K562 (cell line): ENCODE data around the gene SEPTIN14. TPM values are rescaled to one million over a fixed set of nuclear protein-coding genes. Genes with fewer than 3 reads are reported as not detected.

Experiments
- ATAC-seq: fragments of 200-7000 bp; cut with Tn5 transposase; 3 replicates; pipeline ENCODE4 v1.9.1; 2020; ENCODE audit warnings: moderate library complexity
- BruUV-seq: library from RNA; stranded (reverse); fragments of 400-500 nt; replicated peaks from 2 replicates; lab custom pipeline; 2021; lab: Mats Ljungman, UMichigan
- CTCF ChIA-PET: fragments of 300-600 bp; formaldehyde crosslinking; extraction: SDS; loops from one replicate; lab custom pipeline; 2021; ENCODE audit warnings: low intra/inter-chr PET ratio; lab: Yijun Ruan, JAX
- POLR2A ChIA-PET: fragments of 300-600, 350-650 bp; sonication (Branson Sonifier 250); formaldehyde crosslinking; extraction: SDS; loops from one replicate; lab custom pipeline; 2021; ENCODE audit warnings: antibody characterized with exemption, inconsistent platforms; lab: Yijun Ruan, JAX
- DNase-seq, 4 experiments: peaks; one replicate each; pipeline versions ENCODE4 v3.0.0 to v3.0.0-alpha.2; 2011 to 2018; ENCODE audit warnings: low spot score in 3 of 4, mixed read lengths in 3 of 4; ENCODE audit errors: extremely low read depth in 1 of 4
- FAIRE-seq: peaks from 2 replicates; lab custom pipeline; 2011; peaks lifted over from hg19 to GRCh38; lab: Jason Lieb, UNC
- H2AFZ ChIP-seq: 2 replicates; pipeline ENCODE4 v1.6.0; 2011; ENCODE audit warnings: low read depth, low read length, control low read depth, inconsistent platforms
- H3K27ac ChIP-seq: fragments of 200-600 bp; 3 replicates; pipeline ENCODE4 v1.8.0; 2011; ENCODE audit warnings: low read depth, mild to moderate bottlenecking, control low read depth, inconsistent platforms, low read length, moderate library complexity, mixed read lengths; ENCODE audit errors: extremely low read depth
- H3K27me3 ChIP-seq, 2 experiments: fragments of 300-600 bp in 1 of 2; 2 replicates in 1 of 2; 3 replicates in 1 of 2; pipeline versions ENCODE4 v1.6.0 to v1.8.0; 2011; ENCODE audit warnings: inconsistent platforms in 2 of 2, low read length in 2 of 2, mild to moderate bottlenecking in 1 of 2, mixed read lengths in 1 of 2, moderate library complexity in 1 of 2; ENCODE audit not compliant: control insufficient read depth in 2 of 2, insufficient read depth in 2 of 2
- H3K36me3 ChIP-seq: fragments of 300-600 bp; 3 replicates; pipeline ENCODE4 v1.8.0; 2011; ENCODE audit warnings: mild to moderate bottlenecking, low read length, inconsistent platforms; ENCODE audit not compliant: control insufficient read depth, insufficient read depth
- H3K4me1 ChIP-seq, 2 experiments: fragments of 200-600 bp in 1 of 2; replicated peaks in 1 of 2; 2 replicates in 1 of 2; 3 replicates in 1 of 2; pipeline versions ENCODE4 v1.5.1 to v1.8.0; 2011; ENCODE audit warnings: inconsistent platforms in 2 of 2, low read length in 2 of 2, mild to moderate bottlenecking in 1 of 2, mixed read lengths in 1 of 2, moderate library complexity in 1 of 2; ENCODE audit not compliant: control insufficient read depth in 2 of 2, insufficient read depth in 2 of 2
- H3K4me2 ChIP-seq: 2 replicates; pipeline ENCODE4 v1.6.1; 2011; ENCODE audit warnings: low read length, control low read depth, inconsistent platforms, mixed read lengths; ENCODE audit not compliant: insufficient read depth
- H3K4me3 ChIP-seq: fragments of 200-600 bp; sonication (generic), shearing (Covaris generic); 2 replicates; pipeline ENCODE4 v1.5.1; 2016; ENCODE audit warnings: control low read depth, inconsistent platforms
- H3K79me2 ChIP-seq: fragments of 200-600 bp; 3 replicates; pipeline ENCODE4 v1.8.0; 2011; ENCODE audit warnings: low read length, inconsistent platforms; ENCODE audit not compliant: control insufficient read depth, insufficient read depth
- H3K9ac ChIP-seq, 2 experiments: 2 replicates each; pipeline versions ENCODE4 v1.6.0 to v1.6.1; 2011; ENCODE audit warnings: low read depth in 2 of 2, low read length in 2 of 2, control low read depth in 1 of 2, inconsistent platforms in 1 of 2, mild to moderate bottlenecking in 1 of 2, mixed read lengths in 1 of 2; ENCODE audit not compliant: insufficient read depth in 1 of 2
- H3K9me1 ChIP-seq: one replicate; pipeline ENCODE4 v1.6.0; 2011; ENCODE audit warnings: inconsistent platforms, mild to moderate bottlenecking, low read length, moderate library complexity; ENCODE audit not compliant: control insufficient read depth, insufficient read depth
- H3K9me3 ChIP-seq: replicated peaks from 2 replicates; pipeline ENCODE4 v1.5.1; 2011; ENCODE audit warnings: low read depth, low read length, inconsistent platforms; ENCODE audit not compliant: control insufficient read depth, insufficient read depth
- H4K20me1 ChIP-seq: replicated peaks from 2 replicates; pipeline ENCODE4 v1.6.1; 2011; ENCODE audit warnings: low read length, inconsistent platforms, mixed read lengths; ENCODE audit not compliant: control insufficient read depth, insufficient read depth
- ARID1B ChIP-seq: fragments of 450-650 bp; IDR thresholded peaks from 2 replicates; pipeline ENCODE4 v1.6.1; 2016; ENCODE audit warnings: antibody characterized with exemption, mild to moderate bottlenecking, inconsistent platforms
- CBFA2T3 ChIP-seq: fragments of 450-650 bp; IDR thresholded peaks from 2 replicates; pipeline ENCODE4 v1.6.1; 2017
- CXXC5 ChIP-seq: fragments of 250-450 bp; sonication (Bioruptor Pico); IDR thresholded peaks from 2 replicates; pipeline ENCODE4 v1.8.0; 2022; ENCODE audit warnings: inconsistent platforms, mild to moderate bottlenecking, moderate library complexity
- NFRKB ChIP-seq: fragments of 450-650 bp; IDR thresholded peaks from 2 replicates; pipeline ENCODE4 v1.6.1; 2016; ENCODE audit warnings: low read depth
- RNF219 ChIP-seq: fragments of 250-450 bp; sonication (Bioruptor Pico); IDR thresholded peaks from 2 replicates; pipeline ENCODE4 v1.5.0; 2022; ENCODE audit warnings: mild to moderate bottlenecking
- XRCC4 ChIP-seq: IDR thresholded peaks from one replicate; pipeline ENCODE4 v1.6.1; 2011; ENCODE audit not compliant: insufficient read depth, insufficient read length; ENCODE audit errors: extremely low read depth
- ZFPM2 ChIP-seq: fragments of 250-450 bp; sonication (Bioruptor Pico); IDR thresholded peaks from 2 replicates; pipeline ENCODE4 v1.5.1; 2022; ENCODE audit warnings: mild to moderate bottlenecking
- ZNF507 ChIP-seq: conservative IDR thresholded peaks from 2 replicates; pipeline ENCODE4 v1.6.1; 2017; ENCODE audit warnings: missing genetic modification characterization, missing compliant biosample characterization
- WGBS: fragments of 100-300 bp; shearing (Covaris generic); methylation state at CpG from one replicate; pipeline ENCODE4 v1.1.6; 2016; ENCODE audit warnings: low coverage, mixed read lengths; ENCODE audit not compliant: insufficient coverage; ENCODE audit errors: missing lambda C conversion rate; 5-methylcytosine and 5-hydroxymethylcytosine counted together
- in situ Hi-C: fragments of 300-500 bp; cut with MboI; formaldehyde crosslinking; loops from 4 replicates; pipeline ENCODE4 v1.15.0; 2018; ENCODE audit warnings: inconsistent platforms, mixed read lengths
- intact Hi-C: fragments of 100-400 bp; cut with micrococcal nuclease; formaldehyde crosslinking; loops from 2 replicates; pipeline ENCODE4 v1.14.2; 2022
- polyA plus RNA-seq, 8 experiments: library from polyadenylated mRNA; depleted of rRNA in 4 of 8; stranded (reverse) in 5 of 8; unstranded in 3 of 8; fragments of >200 nt; fragmentation: Nextera tagmentation in 2 of 8; fragmentation: Illumina TruSeq in 1 of 8; extraction: Ambion mirVana in 2 of 8; extraction: Trizol in 1 of 8; gene quantifications; 2 replicates each; pipeline versions ENCODE4 v1.2.1 to v1.2.3, GENCODE V29; 2011 to 2014; ENCODE audit warnings: inconsistent platforms in 1 of 8, missing spikeins in 1 of 8
- total RNA-seq, 7 experiments: library from RNA; depleted of rRNA in 6 of 7; stranded (reverse); fragments of >200 nt in 6 of 7; fragmentation: Illumina TruSeq in 2 of 7; extraction: Trizol in 2 of 7; gene quantifications; 2 replicates each; pipeline versions ENCODE4 v1.2.1 to v1.2.3, GENCODE V29; 2011 to 2021; ENCODE audit warnings: low replicate concordance in 1 of 7

The SEPTIN14 gene
- total and polyA plus RNA-seq, 9 of the 15 experiments (the other 6 are each of a cell fraction or from before 2014, with no cell fraction given), result 0.04 to 0.10 (median 0.04) TPM; not detected in 1

DNA sequence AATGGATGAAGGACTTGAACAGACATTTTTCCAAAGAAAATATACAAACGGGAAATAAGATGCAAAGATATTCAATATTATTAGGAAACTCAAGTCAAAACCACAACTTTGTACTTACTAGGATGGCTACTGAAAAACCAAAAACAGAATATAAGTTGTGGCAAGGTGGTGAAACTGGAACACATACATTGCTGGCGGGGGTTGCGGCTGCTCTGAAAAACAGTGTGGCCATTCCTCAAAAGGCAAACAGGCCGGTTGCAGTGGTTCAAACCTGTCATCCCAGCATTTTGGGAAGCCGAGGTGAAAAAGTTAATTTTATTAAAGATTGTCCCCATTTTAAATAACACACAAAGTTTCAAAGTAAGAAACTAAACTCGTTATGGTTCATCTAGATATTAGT, 14.8 kb upstream of the SEPTIN14 start (continued):
- no peak for TF ChIP-seq ZNF507 (tag)
- TF ChIP-seq ZFPM2 (CRISPR knock-in tag), result no peak
- no peak for TF ChIP-seq RNF219 (CRISPR knock-in tag)

- Histone ChIP-seq H2AFZ (no peak overlapping the region), H3K4me1 (no peaks in the 10 kb centered on the region; a peak in 2 of 5 replicates), H4K20me1 (no peaks in the 10 kb centered on the region), H3K4me3 (no peak overlapping the region), H3K36me3 (no peaks in the 10 kb centered on the region), H3K27me3 (peaks cover 11 to 21% of the 10 kb centered on the region in 2 experiments), H3K4me2 (no peak overlapping the region), H3K9ac (no peak overlapping the region), H3K27ac (no peak overlapping the region), H3K79me2 (no peaks in the 10 kb centered on the region), H3K9me3 (no peaks in the 10 kb centered on the region), H3K9me1 (no peaks in the 10 kb centered on the region)
- POLR2A ChIA-PET, result no interaction called here
- DNase-seq (no peak), ATAC-seq (peak; percentile 60), FAIRE-seq (no peak)
- BruUV-seq, result no TSS peak
- TF ChIP-seq XRCC4 (no peak), NFRKB (no peak), CXXC5 (CRISPR knock-in tag) (no peak), CBFA2T3 (0 out of 2 replicates have a peak, but pooled peaks have one; percentile 12), ARID1B (0 out of 2 replicates have a peak, but pooled peaks have one; percentile 12)
- in situ Hi-C loops (no loop called here), intact Hi-C loops (no loop called here)
- 5% methylated on average over 3 of the region's 3 CpGs for WGBS
- CTCF ChIA-PET, result no interaction called here
Measured at GRCh38 chr7:55873765-55874164, 11.2 kb upstream of the SEPTIN14 start.
